GM19351 (cell line): Measurements from ENCODE around the gene CTDSPL.
A peak's percentile ranks its signal among the peaks of the same experiment; 100 is the strongest.
"Not testable (repeated sequence)": the region's sequence is repeated elsewhere in the genome, so short reads cannot be mapped to it uniquely, and the experiment has no call there.

ENCODE experiments used
- ATAC-seq: cut with Tn5 transposase; IDR thresholded peaks from one replicate; pipeline ENCODE4 v1.9.1; 2021; ENCODE audit warnings: mild to moderate bottlenecking, moderate library complexity; ENCODE audit not compliant: unreplicated experiment

CTDSPL gene

GRCh38 chr3:37963635-37964034 is 102.0 kb downstream of the CTDSPL start:
- ATAC-seq, result no peak

GRCh38 chr3:37964146-37964545 is 102.5 kb downstream of the CTDSPL start:
- ATAC-seq, result no peak

- ATAC-seq, result no peak
Measured at GRCh38 chr3:37964716-37965115, 103.0 kb downstream of the CTDSPL start.

- ATAC-seq, result peak; percentile 92
Measured at GRCh38 chr3:37967260-37967881, 105.7 kb downstream of the CTDSPL start.

- ATAC-seq, result no peak
Measured at GRCh38 chr3:37968199-37968598, 106.5 kb downstream of the CTDSPL start.

- ATAC-seq, result no peak
Measured at GRCh38 chr3:37968813-37969595, 107.3 kb downstream of the CTDSPL start.

GRCh38 chr3:37969596-37970100 is 108.0 kb downstream of the CTDSPL start:
- ATAC-seq, result no peak

GRCh38 chr3:37970802-37971201 is 109.1 kb downstream of the CTDSPL start:
- no peak for ATAC-seq

- no peak for ATAC-seq
Measured at GRCh38 chr3:37971467-37971866, 109.8 kb downstream of the CTDSPL start.

- not testable (repeated sequence) for ATAC-seq
Measured at GRCh38 chr3:37972056-37972455, 110.4 kb downstream of the CTDSPL start.

GRCh38 chr3:37973246-37974054 is 111.8 kb downstream of the CTDSPL start:
- ATAC-seq, result no peak

GRCh38 chr3:37974121-37975083 is 112.7 kb downstream of the CTDSPL start:
- peak; percentile 96 for ATAC-seq

- no peak for ATAC-seq
Measured at GRCh38 chr3:37979541-37980461, 118.1 kb downstream of the CTDSPL start.

- ATAC-seq, result no peak
Measured at GRCh38 chr3:37980462-37981347, 119.0 kb downstream of the CTDSPL start.

- ATAC-seq, result no peak
Measured at GRCh38 chr3:37981348-37981664, 119.6 kb downstream of the CTDSPL start.

GRCh38 chr3:37982331-37982730 is 120.7 kb downstream of the CTDSPL start:
- no peak for ATAC-seq

GRCh38 chr3:37984051-37984450 is 122.4 kb downstream of the CTDSPL start:
- ATAC-seq, result no peak

- no peak for ATAC-seq
Measured at GRCh38 chr3:37984596-37984995, 122.9 kb downstream of the CTDSPL start.
